Left lung (tissue), 10 donors: ENCODE data around the gene ZGPAT. TPM values are rescaled to one million over a fixed set of nuclear protein-coding genes. Genes with fewer than 3 reads are reported as not detected.

Experiments
- ATAC-seq: fragments of 200-7000 bp; cut with Tn5 transposase; one replicate; pipeline ENCODE4 v1.9.1; 2020; ENCODE audit warnings: moderate library complexity
- DNase-seq, 4 donors: peaks; one replicate each; pipeline ENCODE4 v3.0.0-alpha.2; 2013 to 2020
- H3K27ac ChIP-seq, 2 donors: fragments of 200-600 bp; sonication (generic) in 1 of 2; one replicate each; pipeline versions ENCODE4 v1.5.0 to v1.8.0; 2020 to 2021
- H3K27me3 ChIP-seq, 2 donors: fragments of 200-600 bp; sonication (generic) in 1 of 2; one replicate each; pipeline versions ENCODE4 v1.5.0 to v1.8.0; 2020 to 2021
- H3K36me3 ChIP-seq, 2 donors: fragments of 200-600 bp; sonication (generic) in 1 of 2; one replicate each; pipeline versions ENCODE4 v1.5.0 to v1.8.0; 2020 to 2021
- H3K4me1 ChIP-seq, 2 donors: fragments of 200-600 bp; one replicate each; pipeline ENCODE4 v1.8.0; 2021
- H3K4me3 ChIP-seq, 2 donors: fragments of 200-600 bp; sonication (generic) in 1 of 2; one replicate each; pipeline versions ENCODE4 v1.5.0 to v1.8.0; 2020 to 2021; ENCODE audit warnings: mild to moderate bottlenecking in 1 of 2
- H3K9me3 ChIP-seq, 2 donors: fragments of 200-600 bp; sonication (generic) in 1 of 2; one replicate each; pipeline versions ENCODE4 v1.5.0 to v1.8.0; 2020 to 2021
- CTCF ChIP-seq, 2 donors: fragments of 200-600 bp; sonication (generic) in 1 of 2; IDR thresholded peaks; one replicate each; pipeline versions ENCODE4 v1.5.0 to v1.8.0; 2021; ENCODE audit warnings: antibody characterized with exemption in 2 of 2
- intact Hi-C, 2 donors: fragments of 100-400 bp; cut with DNase I; formaldehyde crosslinking; loops; one replicate each; pipeline versions ENCODE4 v1.11.2 to v1.14.2; 2022
- polyA plus RNA-seq, 6 donors: library from polyadenylated mRNA; unstranded; fragments of 120-200 nt; gene quantifications; one replicate each; pipeline ENCODE4 v1.2.1, GENCODE V29; 2013; ENCODE audit not compliant: insufficient read length in 6 of 6
- total RNA-seq, 2 donors: library from RNA; stranded (reverse); fragmentation: NEBNext Ultra II Directional; extraction: Animal tissue kit (Norgen Biotek cat#: 25700); gene quantifications; one replicate each; pipeline ENCODE4 v1.2.1, GENCODE V29; 2021
- donor health status: DM: no; HTN: yes; CAD: no.
- donor health status: DM: no; HTN: no; CAD: no.

Gene ZGPAT
- total and polyA plus RNA-seq, 8 donors: 13.7 to 28.8 (median 18.9) TPM

- no peak for TF ChIP-seq CTCF (IDR thresholded peaks at IDR 0.05)
- Histone ChIP-seq H3K4me1 (peaks cover 10 to 44% of the 10 kb centered on the region in 2 donors), H3K27me3 (no peaks in the 10 kb centered on the region), H3K36me3 (peaks cover 0 to 53% of the 10 kb centered on the region in 2 donors), H3K4me3 (no peak overlapping the region), H3K27ac (no peak overlapping the region), H3K9me3 (no peaks in the 10 kb centered on the region)
- intact Hi-C loops: no loop called here
- ATAC-seq: no peak
- DNase-seq: peak in 1 of 4 donors; percentile 66
Measured at GRCh38 chr20:63702751-63703470, 4.9 kb upstream of the ZGPAT start.

- no peaks in the 10 kb centered on the region for H3K27me3 ChIP-seq
- no peak overlapping the region for H3K27ac ChIP-seq
- no peak for TF ChIP-seq CTCF (IDR thresholded peaks at IDR 0.05)
- DNase-seq (peak in 2 of 4 donors; percentile 30 to 67), ATAC-seq (no peak)
- no peaks in the 10 kb centered on the region for H3K9me3 ChIP-seq
- H3K4me1 ChIP-seq: peaks cover 11 to 40% of the 10 kb centered on the region in 2 donors
- no peak overlapping the region for H3K4me3 ChIP-seq
- H3K36me3 ChIP-seq: peaks cover 0 to 53% of the 10 kb centered on the region in 2 donors
- intact Hi-C loops: no loop called here
Measured at GRCh38 chr20:63703471-63703975, 4.3 kb upstream of the ZGPAT start.

- DNase-seq: peak in 1 of 4 donors; percentile 42
- no peak overlapping the region for H3K27ac ChIP-seq
Measured at GRCh38 chr20:63703976-63704748, 3.7 kb upstream of the ZGPAT start.

GRCh38 chr20:63704749-63705117, 3.1 kb upstream of the ZGPAT start:
- H3K9me3 ChIP-seq: no peaks in the 10 kb centered on the region
- peaks cover 14 to 40% of the 10 kb centered on the region in 2 donors for H3K4me1 ChIP-seq
- DNase-seq (peak in 1 of 4 donors; percentile 52), ATAC-seq (no peak)
- intact Hi-C loops: no loop called here
- TF ChIP-seq CTCF (IDR thresholded peaks at IDR 0.05): no peak
- H3K27ac ChIP-seq: no peak overlapping the region
- peaks cover 0 to 55% of the 10 kb centered on the region in 2 donors for H3K36me3 ChIP-seq
- no peak overlapping the region for H3K4me3 ChIP-seq
- H3K27me3 ChIP-seq: no peaks in the 10 kb centered on the region

More at GRCh38 chr20:63703976-63704748, 3.7 kb upstream of the ZGPAT start:
- Histone ChIP-seq H3K4me3 (no peak overlapping the region), H3K4me1 (peaks cover 17 to 40% of the 10 kb centered on the region in 2 donors), H3K9me3 (no peaks in the 10 kb centered on the region), H3K36me3 (peaks cover 0 to 55% of the 10 kb centered on the region in 2 donors), H3K27me3 (no peaks in the 10 kb centered on the region)
- no peak for TF ChIP-seq CTCF (IDR thresholded peaks at IDR 0.05)
- intact Hi-C loops: no loop called here
- no peak for ATAC-seq
